Breast epithelium (tissue), 4 donors: Measurements from ENCODE around the gene MOCS1. TPM values are rescaled to one million over a fixed set of nuclear protein-coding genes. Genes with fewer than 3 reads are reported as not detected.

ENCODE experiments used
- DNase-seq, 2 donors: peaks; one replicate each; pipeline ENCODE4 v3.0.0-alpha.2; 2019; ENCODE audit warnings: low spot score in 2 of 2
- H3K27ac ChIP-seq, 2 donors: fragments of 200-600 bp; sonication (generic) in 1 of 2; one replicate each; pipeline ENCODE4 v1.5.1; 2016 to 2019; ENCODE audit warnings: mild to moderate bottlenecking in 1 of 2
- H3K27me3 ChIP-seq, 2 donors: fragments of 200-600 bp; sonication (generic) in 1 of 2; one replicate each; pipeline versions ENCODE4 v1.5.1 to v1.6.0; 2017 to 2019; ENCODE audit warnings: control low read depth in 1 of 2, mild to moderate bottlenecking in 1 of 2
- H3K36me3 ChIP-seq: fragments of 200-600 bp; one replicate; pipeline ENCODE4 v1.5.1; 2019
- H3K4me1 ChIP-seq, 2 donors: fragments of 200-600 bp; sonication (generic); one replicate each; pipeline ENCODE4 v1.5.1; 2016 to 2019; ENCODE audit warnings: control low read depth in 1 of 2
- H3K4me3 ChIP-seq, 3 donors: fragments of 200-600 bp; sonication (generic); 1 replicate in 2 of 3; 2 replicates in 1 of 3; pipeline ENCODE4 v1.5.1; 2016 to 2019; ENCODE audit warnings: mild to moderate bottlenecking in 3 of 3, moderate library complexity in 2 of 3
- H3K9me3 ChIP-seq, 2 donors: fragments of 200-600 bp; sonication (generic) in 1 of 2; one replicate each; pipeline ENCODE4 v1.5.1; 2016 to 2019; ENCODE audit warnings: control low read depth in 1 of 2
- POLR2A ChIP-seq: fragments of 450-650 bp; IDR thresholded peaks from one replicate; pipeline ENCODE4 v1.6.1; 2016; ENCODE audit warnings: antibody characterized with exemption, mild to moderate bottlenecking, moderate library complexity
- POLR2AphosphoS5 ChIP-seq, 3 donors: sonication (generic); formaldehyde crosslinking; IDR thresholded peaks; one replicate each; pipeline ENCODE4 v1.6.1; 2017; ENCODE audit warnings: antibody characterized with exemption in 3 of 3
- intact Hi-C: fragments of 100-400 bp; cut with DNase I; formaldehyde crosslinking; loops from one replicate; pipeline ENCODE4 v1.15.1; 2023; ENCODE audit warnings: low total_unique reads
- total RNA-seq, 3 donors: library from RNA; depleted of rRNA; stranded (reverse); fragments of >200 nt; gene quantifications; one replicate each; pipeline ENCODE4 v1.1.0, GENCODE V29; 2016
- TF ChIP-seq, protein P1 (sequence below), 3 donors: fragments of 450-650 bp; IDR thresholded peaks; one replicate each; pipeline ENCODE4 v1.5.1; 2016 to 2017; ENCODE audit warnings: antibody characterized with exemption in 3 of 3, mild to moderate bottlenecking in 3 of 3, moderate library complexity in 3 of 3

Gene MOCS1
- total RNA-seq, 3 donors from 2014 or later = 23.6 to 78.9 (median 25.3) TPM

DNA sequence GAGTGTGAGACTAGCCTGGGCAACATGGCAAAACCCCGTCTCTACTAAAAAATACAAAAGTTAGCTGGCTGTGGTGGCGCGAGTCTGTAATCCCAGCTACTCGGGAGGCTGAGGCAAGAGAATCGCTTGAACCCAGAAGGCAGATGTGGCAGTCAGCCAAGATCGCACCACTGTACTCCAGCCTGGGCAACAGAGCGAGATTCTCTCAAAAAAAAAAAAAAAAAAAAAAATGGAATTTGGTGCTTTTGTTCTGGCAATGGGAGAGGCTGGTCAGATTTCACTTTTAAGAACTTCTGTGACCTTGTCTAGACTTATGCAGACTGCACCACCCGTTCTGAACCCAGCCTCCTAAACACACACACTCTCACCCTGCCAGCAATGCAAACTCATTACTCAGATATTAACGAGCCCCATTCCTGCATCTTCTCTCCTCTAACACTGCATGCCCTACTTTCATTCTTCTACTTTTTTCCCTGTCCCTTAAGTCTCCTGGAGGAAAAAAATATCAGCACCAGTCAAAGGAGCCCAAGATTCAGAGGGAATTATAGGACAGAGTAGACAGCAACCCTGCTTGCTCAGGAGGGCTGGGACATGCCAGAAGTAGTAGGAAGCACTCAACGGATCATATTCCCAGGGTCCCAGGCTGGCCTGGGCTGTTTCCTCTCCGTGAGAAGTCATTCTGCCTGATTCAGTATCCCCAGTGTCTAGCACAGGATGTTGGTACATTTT is 4.4 kb downstream of the MOCS1 start:
- intact Hi-C loops = loop anchor here (2.0 kb wide), 1 partner anchor 45 kb away; no protein-coding TSS in a partner anchor
- Histone ChIP-seq H3K36me3 (no peaks in the 10 kb centered on the region), H3K4me3 (peak overlapping the region in 1 of 3 donors; percentile 13), H3K27ac (peak overlapping the region in 1 of 2 donors; percentile 75), H3K9me3 (no peaks in the 10 kb centered on the region), H3K27me3 (no peaks in the 10 kb centered on the region), H3K4me1 (peaks cover 3 to 4% of the 10 kb centered on the region in 2 donors)
- no peak for DNase-seq
- TF ChIP-seq POLR2A (no peak), POLR2AphosphoS5 (IDR thresholded peaks at IDR 0.05) (no peak)
- TF ChIP-seq, protein P1, sequence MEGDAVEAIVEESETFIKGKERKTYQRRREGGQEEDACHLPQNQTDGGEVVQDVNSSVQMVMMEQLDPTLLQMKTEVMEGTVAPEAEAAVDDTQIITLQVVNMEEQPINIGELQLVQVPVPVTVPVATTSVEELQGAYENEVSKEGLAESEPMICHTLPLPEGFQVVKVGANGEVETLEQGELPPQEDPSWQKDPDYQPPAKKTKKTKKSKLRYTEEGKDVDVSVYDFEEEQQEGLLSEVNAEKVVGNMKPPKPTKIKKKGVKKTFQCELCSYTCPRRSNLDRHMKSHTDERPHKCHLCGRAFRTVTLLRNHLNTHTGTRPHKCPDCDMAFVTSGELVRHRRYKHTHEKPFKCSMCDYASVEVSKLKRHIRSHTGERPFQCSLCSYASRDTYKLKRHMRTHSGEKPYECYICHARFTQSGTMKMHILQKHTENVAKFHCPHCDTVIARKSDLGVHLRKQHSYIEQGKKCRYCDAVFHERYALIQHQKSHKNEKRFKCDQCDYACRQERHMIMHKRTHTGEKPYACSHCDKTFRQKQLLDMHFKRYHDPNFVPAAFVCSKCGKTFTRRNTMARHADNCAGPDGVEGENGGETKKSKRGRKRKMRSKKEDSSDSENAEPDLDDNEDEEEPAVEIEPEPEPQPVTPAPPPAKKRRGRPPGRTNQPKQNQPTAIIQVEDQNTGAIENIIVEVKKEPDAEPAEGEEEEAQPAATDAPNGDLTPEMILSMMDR (IDR thresholded peaks at IDR 0.05) = no peak

DNA sequence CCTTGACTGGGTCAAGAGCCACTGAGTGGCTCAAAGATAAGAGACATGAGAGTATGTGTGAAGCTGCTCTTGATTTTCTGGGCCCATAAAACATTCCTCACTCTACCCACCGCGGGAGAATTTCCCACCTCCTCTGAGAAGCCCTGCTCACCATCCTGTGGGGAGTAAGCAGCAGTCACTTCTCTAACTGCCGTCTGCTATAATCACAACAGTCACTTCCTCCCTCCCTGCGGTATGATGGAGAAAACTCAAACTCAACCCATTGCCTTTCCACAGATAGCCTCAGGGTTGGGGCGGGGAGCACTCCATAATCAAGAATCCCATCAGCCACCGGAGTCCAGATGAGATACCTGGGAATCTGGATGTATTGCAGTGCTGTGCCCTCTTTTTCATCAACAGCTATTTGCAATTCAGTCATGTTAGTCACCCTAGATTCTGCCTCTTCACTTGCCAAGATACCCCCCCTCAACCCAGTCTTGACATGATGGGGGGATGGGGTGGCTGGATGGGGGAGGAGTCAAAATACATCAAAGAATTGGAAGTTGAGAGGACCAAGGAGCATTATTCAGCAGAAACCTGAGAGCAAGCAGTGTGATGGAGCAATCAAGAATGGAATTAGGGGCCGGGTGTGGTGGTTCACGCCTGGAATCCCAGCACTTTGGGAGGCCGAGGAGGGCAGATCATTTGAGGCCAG is 5.1 kb downstream of the MOCS1 start:
- TF ChIP-seq POLR2AphosphoS5 (IDR thresholded peaks at IDR 0.05) = no peak
- Histone ChIP-seq H3K4me1 (peaks cover 3 to 4% of the 10 kb centered on the region in 2 donors), H3K27ac (peak overlapping the region in 1 of 2 donors; percentile 63)

DNA sequence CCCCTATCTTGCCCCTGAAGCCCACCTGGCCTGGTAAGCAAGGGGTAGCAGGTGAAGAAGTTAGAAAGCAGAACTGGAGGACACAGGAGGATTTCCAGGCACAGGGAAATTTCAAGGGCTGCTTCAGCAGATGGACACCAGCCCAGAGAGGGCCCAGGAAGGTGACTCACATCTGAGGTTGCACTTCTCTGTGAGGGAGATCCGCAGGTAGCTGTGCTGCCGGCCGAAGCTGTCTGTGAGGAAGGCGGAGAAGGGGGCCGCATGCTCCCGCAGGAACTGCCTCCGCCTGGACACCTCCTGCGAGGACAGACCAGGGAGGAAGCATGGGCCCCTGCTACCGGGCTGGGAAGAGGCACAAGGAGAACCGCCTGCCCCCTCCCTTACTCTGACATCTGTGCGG is 7.1 kb downstream of the MOCS1 start:
- TF ChIP-seq POLR2A = no peak
- TF ChIP-seq, protein P1 (IDR thresholded peaks at IDR 0.05) = no peak
- Histone ChIP-seq H3K4me1 (peaks cover 4 to 9% of the 10 kb centered on the region in 2 donors), H3K4me3 (peak overlapping the region in 1 of 3 donors; percentile 8), H3K36me3 (no peaks in the 10 kb centered on the region), H3K27ac (peak overlapping the region; percentile 52 to 55), H3K9me3 (no peaks in the 10 kb centered on the region), H3K27me3 (no peaks in the 10 kb centered on the region)
- intact Hi-C loops = no loop called here
- no peak for DNase-seq

More for the DNA sequence above, 5.1 kb downstream of the MOCS1 start:
- Histone ChIP-seq H3K36me3 (no peaks in the 10 kb centered on the region), H3K4me3 (no peak overlapping the region), H3K27me3 (no peaks in the 10 kb centered on the region), H3K9me3 (no peaks in the 10 kb centered on the region)
- intact Hi-C loops = loop anchor here (2.0 kb wide), 1 partner anchor 44 kb away; no protein-coding TSS in a partner anchor
- DNase-seq = no peak

DNA sequence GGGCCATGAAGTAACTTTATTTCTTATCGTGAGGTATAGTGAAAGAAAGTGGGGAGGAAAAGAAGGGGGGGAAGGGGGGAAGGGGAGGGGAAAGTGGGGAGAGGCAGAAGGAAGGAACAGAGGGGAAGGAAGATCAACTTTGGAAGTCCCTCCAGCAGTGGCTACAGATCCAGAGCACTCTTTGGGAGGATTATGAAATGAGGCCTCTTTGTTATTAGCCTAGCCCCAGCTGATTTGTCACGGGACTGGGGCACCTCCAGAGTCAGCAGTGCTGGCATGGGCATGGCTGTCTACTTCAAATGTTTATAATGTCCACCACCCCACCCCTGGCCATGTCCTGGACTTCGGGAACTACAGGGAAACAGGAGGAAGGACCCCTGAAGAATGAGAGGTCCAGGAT is 7.6 kb downstream of the MOCS1 start:
- H3K36me3 ChIP-seq = no peaks in the 10 kb centered on the region
- TF ChIP-seq POLR2AphosphoS5 (IDR thresholded peaks at IDR 0.05) (no peak), POLR2A (no peak)
- TF ChIP-seq, protein P1 (IDR thresholded peaks at IDR 0.05) = no peak
- H3K27ac ChIP-seq = peak overlapping the region; percentile 52 to 55
- H3K4me1 ChIP-seq = peaks cover 4 to 9% of the 10 kb centered on the region in 2 donors
- intact Hi-C loops = no loop called here
- H3K27me3 ChIP-seq = no peaks in the 10 kb centered on the region
- no peak overlapping the region for H3K4me3 ChIP-seq
- no peak for DNase-seq
- no peaks in the 10 kb centered on the region for H3K9me3 ChIP-seq

DNA sequence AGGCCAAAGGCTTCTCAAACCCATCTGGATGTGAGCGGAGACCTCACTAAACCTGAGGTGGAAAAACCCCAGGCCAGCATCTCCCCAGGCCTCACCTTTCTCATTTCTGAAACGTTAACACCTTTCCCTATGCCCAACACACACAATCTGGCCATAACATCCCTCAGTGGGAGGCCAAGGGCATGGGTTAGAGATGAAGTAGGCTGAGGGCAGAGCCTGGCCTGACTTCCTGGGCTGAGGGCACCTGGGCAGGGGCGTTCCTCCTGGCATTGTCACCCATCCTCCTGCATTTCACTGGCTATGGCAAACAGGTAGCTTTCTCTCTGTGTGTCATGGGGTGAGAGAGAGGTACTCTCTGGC is 8.4 kb downstream of the MOCS1 start:
- Histone ChIP-seq H3K27me3 (no peaks in the 10 kb centered on the region), H3K27ac (no peak overlapping the region), H3K9me3 (no peaks in the 10 kb centered on the region), H3K36me3 (no peaks in the 10 kb centered on the region), H3K4me1 (peaks cover 4 to 9% of the 10 kb centered on the region in 2 donors), H3K4me3 (no peak overlapping the region)
- intact Hi-C loops = no loop called here
- DNase-seq = no peak
- TF ChIP-seq, protein P1 (IDR thresholded peaks at IDR 0.05) = no peak
- TF ChIP-seq POLR2AphosphoS5 (IDR thresholded peaks at IDR 0.05) (no peak), POLR2A (no peak)
